IPS DF 6.9 (cell line): ENCODE data around the gene IVL.

ENCODE experiments used
- DNase-seq: peaks from one replicate; pipeline ENCODE4 v3.0.0-alpha.2; 2013; ENCODE audit warnings: low read depth, low spot score
- H3K27ac ChIP-seq: one replicate; pipeline ENCODE4 v1.5.1; 2013; ENCODE audit warnings: low read length, control low read depth
- H3K27me3 ChIP-seq: 2 replicates; pipeline ENCODE4 v1.6.1; 2013; ENCODE audit warnings: mild to moderate bottlenecking, low read length; ENCODE audit not compliant: control insufficient read depth, insufficient read depth
- H3K36me3 ChIP-seq: 2 replicates; pipeline ENCODE4 v1.6.1; 2013; ENCODE audit warnings: low read length; ENCODE audit not compliant: control insufficient read depth, insufficient read depth
- H3K4me1 ChIP-seq: 2 replicates; pipeline ENCODE4 v1.6.1; 2013; ENCODE audit warnings: low read length; ENCODE audit not compliant: control insufficient read depth, insufficient read depth
- H3K4me3 ChIP-seq: 2 replicates; pipeline ENCODE4 v1.5.1; 2013; ENCODE audit warnings: mild to moderate bottlenecking, low read length
- H3K9me3 ChIP-seq: 2 replicates; pipeline ENCODE4 v1.6.1; 2013; ENCODE audit warnings: low read length, inconsistent platforms; ENCODE audit not compliant: control insufficient read depth, insufficient read depth
- WGBS: extraction: QIAGEN DNeasy Blood & Tissue Kit; methylation state at CpG from one replicate; pipeline ENCODE4 v1.1.7; 2013; ENCODE audit warnings: mixed read lengths, missing lambda C conversion rate; ENCODE audit not compliant: insufficient read length, insufficient coverage; 5-methylcytosine and 5-hydroxymethylcytosine counted together

The IVL gene

GRCh38 chr1:152907686-152908601 lies at the start of gene IVL:
IVL (plus strand) TSS chr1:152908546; CDS start chr1:152909798, 1,252 bp downstream.
- H3K9me3 ChIP-seq, result no peaks in the 10 kb centered on the region
- no peak within 1 kb of the TSS for H3K27ac ChIP-seq

GRCh38 chr1:152859696-152860095 lies 48.6 kb upstream of the IVL start, which contains the start of gene LCE7A:
LCE7A (plus strand) TSS chr1:152859996; CDS start chr1:152860698, 702 bp downstream.
- no peaks in the 10 kb centered on the region; the same call in 1 of the 2 replicates for H3K4me1 ChIP-seq
- no peak for DNase-seq
- H3K4me3 ChIP-seq, result no peak within 1 kb of the TSS
- H3K36me3 ChIP-seq, result no peaks in the 10 kb centered on the region
- H3K27me3 ChIP-seq, result no peaks in the 10 kb centered on the region
- WGBS, result no CpG with 5 or more reads among the region's 3 CpGs
- peaks cover 7% of the 10 kb centered on the region for H3K9me3 ChIP-seq
- H3K27ac ChIP-seq, result no peak within 1 kb of the TSS

More at GRCh38 chr1:152907686-152908601, at the start of gene IVL:
- Histone ChIP-seq H3K4me1 (no peaks in the 10 kb centered on the region), H3K36me3 (no peaks in the 10 kb centered on the region), H3K27me3 (no peaks in the 10 kb centered on the region), H3K4me3 (no peak within 1 kb of the TSS)
- DNase-seq, result no peak
- WGBS, result no CpG with 5 or more reads among the region's 4 CpGs

- H3K27me3 ChIP-seq, result no peaks in the 10 kb centered on the region
- no peaks in the 10 kb centered on the region; the same call in 1 of the 2 replicates for H3K4me1 ChIP-seq
- DNase-seq, result no peak
- WGBS, result 100% methylated on average over 1 of the region's 3 CpGs
- no peak overlapping the region for H3K27ac ChIP-seq
- H3K36me3 ChIP-seq, result no peaks in the 10 kb centered on the region
- H3K9me3 ChIP-seq, result peaks cover 6% of the 10 kb centered on the region
- H3K4me3 ChIP-seq, result no peak overlapping the region
Measured at GRCh38 chr1:152860129-152860528, 48.2 kb upstream of the IVL start.

GRCh38 chr1:152861374-152861773 lies 47.0 kb upstream of the IVL start:
- DNase-seq, result no peak
- peaks cover 6% of the 10 kb centered on the region for H3K9me3 ChIP-seq
- WGBS, result no CpG with 5 or more reads among the region's 4 CpGs

GRCh38 chr1:152864443-152864842 lies 43.9 kb upstream of the IVL start:
- Histone ChIP-seq H3K4me3 (no peak overlapping the region), H3K9me3 (peaks cover 1% of the 10 kb centered on the region; the same call in 1 of the 2 replicates), H3K27me3 (no peaks in the 10 kb centered on the region), H3K36me3 (no peaks in the 10 kb centered on the region), H3K27ac (no peak overlapping the region), H3K4me1 (no peaks in the 10 kb centered on the region; the same call in 1 of the 2 replicates)
- no peak for DNase-seq

More at GRCh38 chr1:152861374-152861773, 47.0 kb upstream of the IVL start:
- H3K27ac ChIP-seq, result no peak overlapping the region
- H3K4me1 ChIP-seq, result no peaks in the 10 kb centered on the region; the same call in 1 of the 2 replicates
- no peak overlapping the region for H3K4me3 ChIP-seq
- no peaks in the 10 kb centered on the region for H3K36me3 ChIP-seq
- no peaks in the 10 kb centered on the region for H3K27me3 ChIP-seq

- Histone ChIP-seq H3K4me3 (no peak overlapping the region), H3K36me3 (no peaks in the 10 kb centered on the region), H3K4me1 (no peaks in the 10 kb centered on the region), H3K9me3 (no peaks in the 10 kb centered on the region), H3K27ac (no peak overlapping the region), H3K27me3 (no peaks in the 10 kb centered on the region)
- DNase-seq, result no peak
- WGBS, result no CpG with 5 or more reads among the region's 2 CpGs
Measured at GRCh38 chr1:152866321-152866720, 42.0 kb upstream of the IVL start.

- WGBS, result no CpG with 5 or more reads among the region's 9 CpGs
Measured at GRCh38 chr1:152869808-152870419, 38.4 kb upstream of the IVL start.

GRCh38 chr1:152870831-152871730 lies 37.3 kb upstream of the IVL start:
- Histone ChIP-seq H3K4me1 (no peaks in the 10 kb centered on the region), H3K9me3 (no peaks in the 10 kb centered on the region), H3K36me3 (no peaks in the 10 kb centered on the region), H3K4me3 (no peak overlapping the region), H3K27ac (no peak overlapping the region), H3K27me3 (no peaks in the 10 kb centered on the region)
- peak; percentile 37 for DNase-seq
- WGBS, result no CpG with 5 or more reads among the region's 17 CpGs

More at GRCh38 chr1:152869808-152870419, 38.4 kb upstream of the IVL start:
- H3K4me3 ChIP-seq, result no peak overlapping the region
- H3K27me3 ChIP-seq, result no peaks in the 10 kb centered on the region
- DNase-seq, result peak; percentile 61
- H3K36me3 ChIP-seq, result no peaks in the 10 kb centered on the region
- H3K9me3 ChIP-seq, result no peaks in the 10 kb centered on the region
- H3K27ac ChIP-seq, result no peak overlapping the region
- no peaks in the 10 kb centered on the region for H3K4me1 ChIP-seq

- no peak overlapping the region for H3K27ac ChIP-seq
- no peak overlapping the region for H3K4me3 ChIP-seq
- WGBS, result no CpG with 5 or more reads among the region's 6 CpGs
- H3K9me3 ChIP-seq, result no peaks in the 10 kb centered on the region
- DNase-seq, result no peak
- no peaks in the 10 kb centered on the region for H3K36me3 ChIP-seq
- no peaks in the 10 kb centered on the region for H3K27me3 ChIP-seq
- no peaks in the 10 kb centered on the region for H3K4me1 ChIP-seq
Measured at GRCh38 chr1:152871731-152872126, 36.6 kb upstream of the IVL start.

- no peak for DNase-seq
- Histone ChIP-seq H3K9me3 (no peaks in the 10 kb centered on the region), H3K4me3 (no peak overlapping the region), H3K27ac (no peak overlapping the region), H3K36me3 (no peaks in the 10 kb centered on the region), H3K4me1 (no peaks in the 10 kb centered on the region), H3K27me3 (no peaks in the 10 kb centered on the region)
Measured at GRCh38 chr1:152873495-152873894, 34.9 kb upstream of the IVL start.
